CD4-positive, alpha-beta T cell (primary cell): ENCODE results near the gene ICA1. TPM values are rescaled to one million over a fixed set of nuclear protein-coding genes. Genes with fewer than 3 reads are reported as not detected.

Source experiments
- ATAC-seq: fragments of 200-7000 bp; cut with Tn5 transposase; one replicate; pipeline ENCODE4 v1.10.0; 2022; ENCODE audit warnings: mild to moderate bottlenecking; ENCODE audit not compliant: poor library complexity
- CTCF ChIA-PET: fragments of 350-600 bp; sonication (Branson Sonifier 250); formaldehyde crosslinking; loops from one replicate; lab custom pipeline; 2021; ENCODE audit warnings: antibody characterized with exemption, inconsistent platforms; lab: Charles Lee
- POLR2A ChIA-PET: fragments of 350-600 bp; sonication (Branson Sonifier 250); formaldehyde crosslinking; loops from one replicate; lab custom pipeline; 2021; ENCODE audit warnings: antibody characterized with exemption, inconsistent platforms; lab: Charles Lee
- DNase-seq, 14 experiments: peaks; one replicate each; pipeline ENCODE4 v3.0.0-alpha.2; 2013 to 2020; ENCODE audit warnings: mixed read lengths in 2 of 14
- H3K27ac ChIP-seq, 2 donors: one replicate each; pipeline versions ENCODE4 v1.5.1 to v1.7.0; 2013; ENCODE audit warnings: low read length in 2 of 2, low read depth in 1 of 2, mild to moderate bottlenecking in 1 of 2
- H3K27me3 ChIP-seq, 2 experiments: 1 replicate in 1 of 2; 2 replicates in 1 of 2; pipeline versions ENCODE4 v1.6.1 to v1.7.0; 2013; ENCODE audit warnings: low read length in 2 of 2, control low read depth in 1 of 2, mild to moderate bottlenecking in 1 of 2, moderate library complexity in 1 of 2; ENCODE audit not compliant: insufficient read depth in 2 of 2, control insufficient read depth in 1 of 2
- H3K36me3 ChIP-seq: one replicate; pipeline ENCODE4 v1.6.1; 2013; ENCODE audit warnings: low read length, control low read depth; ENCODE audit not compliant: insufficient read depth
- H3K4me1 ChIP-seq: one replicate; pipeline ENCODE4 v1.6.1; 2013; ENCODE audit warnings: low read length, control low read depth; ENCODE audit not compliant: insufficient read depth
- H3K4me3 ChIP-seq: one replicate; pipeline ENCODE4 v1.5.1; 2013; ENCODE audit warnings: mild to moderate bottlenecking, low read length, moderate library complexity
- H3K9me3 ChIP-seq, 2 experiments: 1 replicate in 1 of 2; 2 replicates in 1 of 2; pipeline versions ENCODE4 v1.6.1 to v1.7.0; 2013; ENCODE audit warnings: low read length in 2 of 2, mild to moderate bottlenecking in 2 of 2, control low read depth in 1 of 2, moderate library complexity in 1 of 2; ENCODE audit not compliant: control insufficient read depth in 1 of 2, insufficient read depth in 1 of 2
- H3K27ac Mint-ChIP-seq: one replicate; pipeline ENCODE4 v1.8.0; 2020; ENCODE audit warnings: mixed read lengths
- H3K27me3 Mint-ChIP-seq: one replicate; pipeline ENCODE4 v1.8.0; 2021; ENCODE audit warnings: mixed read lengths
- H3K36me3 Mint-ChIP-seq: one replicate; pipeline ENCODE4 v1.8.0; 2021; ENCODE audit warnings: low read depth, mixed read lengths
- H3K4me1 Mint-ChIP-seq: one replicate; pipeline ENCODE4 v1.8.0; 2021; ENCODE audit warnings: low read depth, mixed read lengths
- H3K4me3 Mint-ChIP-seq: one replicate; pipeline ENCODE4 v1.8.0; 2020; ENCODE audit warnings: mild to moderate bottlenecking, mixed read lengths
- H3K9me3 Mint-ChIP-seq: one replicate; pipeline ENCODE4 v1.8.0; 2020; ENCODE audit warnings: mixed read lengths
- intact Hi-C, 2 experiments: fragments of 100-400 bp; cut with DNase I in 1 of 2; cut with micrococcal nuclease in 1 of 2; formaldehyde crosslinking; loops; one replicate each; pipeline versions ENCODE4 v1.15.1 to v1.9.0; 2023 to 2025; cut with DNase I, micrococcal nuclease
- total RNA-seq, 174 experiments: library from RNA in 2 of 174; stranded (reverse) in 2 of 174; gene quantifications; one replicate each; pipeline ENCODE4 v1.2.3 and lab custom pipeline; 2021 to 2026
- TF ChIP-seq, protein P1 (sequence below): fragments of 200-600 bp; IDR thresholded peaks from one replicate; pipeline ENCODE4 v1.8.0; 2022; ENCODE audit warnings: antibody characterized with exemption, mild to moderate bottlenecking

ICA1 gene
- total RNA-seq, 2 experiments from 2014 or later, result 0.95 to 1.7 TPM

GRCh38 chr7:8151161-8151725, 110.7 kb downstream of the ICA1 start:
- Histone ChIP-seq H3K9me3 (no peaks in the 10 kb centered on the region), H3K27ac (no peak overlapping the region), H3K4me1 (peaks cover 34% of the 10 kb centered on the region), H3K27me3 (no peaks in the 10 kb centered on the region), H3K4me3 (no peak overlapping the region), H3K36me3 (no peaks in the 10 kb centered on the region)
- Mint-ChIP-seq H3K27ac (peak overlapping the region; percentile 90), H3K4me1 (peaks cover 68% of the 10 kb centered on the region), H3K4me3 (no peak overlapping the region), H3K36me3 (no peaks in the 10 kb centered on the region), H3K9me3 (peaks cover 3% of the 10 kb centered on the region), H3K27me3 (no peaks in the 10 kb centered on the region)
- intact Hi-C loops, result no loop called here
- ATAC-seq (no peak), DNase-seq (no peak)
- POLR2A ChIA-PET, result no interaction called here
- TF ChIP-seq, protein P1, sequence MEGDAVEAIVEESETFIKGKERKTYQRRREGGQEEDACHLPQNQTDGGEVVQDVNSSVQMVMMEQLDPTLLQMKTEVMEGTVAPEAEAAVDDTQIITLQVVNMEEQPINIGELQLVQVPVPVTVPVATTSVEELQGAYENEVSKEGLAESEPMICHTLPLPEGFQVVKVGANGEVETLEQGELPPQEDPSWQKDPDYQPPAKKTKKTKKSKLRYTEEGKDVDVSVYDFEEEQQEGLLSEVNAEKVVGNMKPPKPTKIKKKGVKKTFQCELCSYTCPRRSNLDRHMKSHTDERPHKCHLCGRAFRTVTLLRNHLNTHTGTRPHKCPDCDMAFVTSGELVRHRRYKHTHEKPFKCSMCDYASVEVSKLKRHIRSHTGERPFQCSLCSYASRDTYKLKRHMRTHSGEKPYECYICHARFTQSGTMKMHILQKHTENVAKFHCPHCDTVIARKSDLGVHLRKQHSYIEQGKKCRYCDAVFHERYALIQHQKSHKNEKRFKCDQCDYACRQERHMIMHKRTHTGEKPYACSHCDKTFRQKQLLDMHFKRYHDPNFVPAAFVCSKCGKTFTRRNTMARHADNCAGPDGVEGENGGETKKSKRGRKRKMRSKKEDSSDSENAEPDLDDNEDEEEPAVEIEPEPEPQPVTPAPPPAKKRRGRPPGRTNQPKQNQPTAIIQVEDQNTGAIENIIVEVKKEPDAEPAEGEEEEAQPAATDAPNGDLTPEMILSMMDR, result no peak
- CTCF ChIA-PET, result no interaction called here

DNA sequence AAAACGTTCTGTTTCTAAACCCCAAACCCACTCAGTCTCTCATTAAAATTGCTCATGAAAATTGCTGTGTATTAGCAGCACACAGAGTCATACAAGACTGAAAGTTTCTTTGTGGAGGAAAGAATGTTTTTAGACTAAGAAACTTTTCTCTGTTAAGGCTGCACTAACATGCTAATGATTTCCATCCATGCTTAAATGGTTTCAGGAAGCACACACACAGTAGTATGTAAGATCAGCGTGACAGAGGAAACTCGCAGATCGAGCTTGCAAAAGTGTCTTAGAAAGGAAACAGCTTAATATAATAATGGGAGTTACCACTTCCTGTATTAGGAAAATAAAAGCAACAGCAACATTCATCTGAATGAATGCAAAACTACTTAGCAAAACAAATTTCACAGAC, 112.7 kb downstream of the ICA1 start:
- peak in 2 of 14 experiments; percentile 32 to 69 for DNase-seq
- Mint-ChIP-seq H3K27ac (peak overlapping the region; percentile 90), H3K4me1 (peaks cover 85% of the 10 kb centered on the region), H3K36me3 (no peaks in the 10 kb centered on the region), H3K9me3 (peaks cover 3% of the 10 kb centered on the region), H3K4me3 (peak overlapping the region; percentile 43), H3K27me3 (no peaks in the 10 kb centered on the region)
- no peaks in the 10 kb centered on the region for H3K27me3 ChIP-seq
- ChIA-PET POLR2A (interaction anchor here (1.0 to 3.8 kb wide), 7 partner anchors 15 to 181 kb away, joined by 3 to 21 read pairs (median 9); partner anchors contain the start of gene GLCCI1), CTCF (interaction anchor here (1.8 kb wide), 1 partner anchor 41 kb away, joined by 5 read pairs; no protein-coding TSS in a partner anchor)
- intact Hi-C loops, result loop anchor here in 1 of 2 experiments (2.0 kb wide), 1 partner anchor 16 kb away; no protein-coding TSS in a partner anchor
- TF ChIP-seq, protein P1, result no peak
- no peaks in the 10 kb centered on the region for H3K36me3 ChIP-seq
- no peaks in the 10 kb centered on the region for H3K9me3 ChIP-seq
- peak overlapping the region; percentile 3 for H3K4me3 ChIP-seq
- peak overlapping the region in 1 of 2 donors; percentile 19 for H3K27ac ChIP-seq
- H3K4me1 ChIP-seq, result peaks cover 38% of the 10 kb centered on the region
- peak; percentile 69 for ATAC-seq

- ATAC-seq (no peak), DNase-seq (no peak)
- H3K27me3 ChIP-seq, result no peaks in the 10 kb centered on the region
- Mint-ChIP-seq H3K27me3 (no peaks in the 10 kb centered on the region), H3K4me3 (no peak overlapping the region), H3K36me3 (no peaks in the 10 kb centered on the region), H3K4me1 (peaks cover 92% of the 10 kb centered on the region), H3K27ac (peak overlapping the region; percentile 90), H3K9me3 (peaks cover 2% of the 10 kb centered on the region)
- intact Hi-C loops, result loop anchor here in 1 of 2 experiments (2.0 kb wide), 1 partner anchor 15 kb away; no protein-coding TSS in a partner anchor
- H3K9me3 ChIP-seq, result no peaks in the 10 kb centered on the region
- peaks cover 47% of the 10 kb centered on the region for H3K4me1 ChIP-seq
- no peak overlapping the region for H3K4me3 ChIP-seq
- ChIA-PET CTCF (interaction anchor here (1.8 kb wide), 1 partner anchor 43 kb away, joined by 5 read pairs; no protein-coding TSS in a partner anchor), POLR2A (interaction anchor here (0.6 to 3.8 kb wide), 6 partner anchors 16 to 177 kb away, joined by 3 to 21 read pairs (median 4); no protein-coding TSS in a partner anchor)
- H3K36me3 ChIP-seq, result no peaks in the 10 kb centered on the region
- TF ChIP-seq, protein P1, result no peak
- no peak overlapping the region for H3K27ac ChIP-seq
Observed at GRCh38 chr7:8147760-8148463, 114.1 kb downstream of the ICA1 start.
